Body of pancreas (tissue), 4 donors: ENCODE data around the gene TMEM229A.

ENCODE experiments used
- POLR2A ChIP-seq, 3 donors: fragments of 450-650 bp; IDR thresholded peaks; one replicate each; pipeline ENCODE4 v1.6.1; 2016; ENCODE audit warnings: antibody characterized with exemption in 3 of 3, mild to moderate bottlenecking in 2 of 3
- TF ChIP-seq, protein P1 (sequence below), 7 experiments: fragments of 450-650 bp in 4 of 7; fragments of 200-600 bp in 3 of 7; sonication (generic) in 3 of 7; IDR thresholded peaks; one replicate each; pipeline ENCODE4 v1.5.1; 2016 to 2019; ENCODE audit warnings: antibody characterized with exemption in 7 of 7

DNA sequence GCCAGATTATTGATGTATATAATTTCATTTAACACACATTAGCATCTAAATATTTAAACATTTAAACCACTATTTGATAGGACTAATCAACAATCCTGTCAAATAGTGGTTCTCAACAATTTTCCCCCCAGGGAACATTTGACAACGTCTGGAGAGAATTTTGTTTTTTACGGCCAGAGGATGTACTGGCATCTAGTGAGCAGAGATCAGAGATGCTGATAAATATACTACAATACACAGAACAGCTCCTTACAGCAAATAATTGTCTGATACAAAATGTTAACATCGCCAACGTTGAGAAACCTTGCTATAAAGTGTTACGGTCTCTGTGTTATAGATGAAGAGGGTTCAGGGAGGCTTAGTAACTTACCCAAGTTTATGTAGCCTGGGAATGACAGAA, 25.0 kb upstream of the TMEM229A start:
- TF ChIP-seq, protein P1, sequence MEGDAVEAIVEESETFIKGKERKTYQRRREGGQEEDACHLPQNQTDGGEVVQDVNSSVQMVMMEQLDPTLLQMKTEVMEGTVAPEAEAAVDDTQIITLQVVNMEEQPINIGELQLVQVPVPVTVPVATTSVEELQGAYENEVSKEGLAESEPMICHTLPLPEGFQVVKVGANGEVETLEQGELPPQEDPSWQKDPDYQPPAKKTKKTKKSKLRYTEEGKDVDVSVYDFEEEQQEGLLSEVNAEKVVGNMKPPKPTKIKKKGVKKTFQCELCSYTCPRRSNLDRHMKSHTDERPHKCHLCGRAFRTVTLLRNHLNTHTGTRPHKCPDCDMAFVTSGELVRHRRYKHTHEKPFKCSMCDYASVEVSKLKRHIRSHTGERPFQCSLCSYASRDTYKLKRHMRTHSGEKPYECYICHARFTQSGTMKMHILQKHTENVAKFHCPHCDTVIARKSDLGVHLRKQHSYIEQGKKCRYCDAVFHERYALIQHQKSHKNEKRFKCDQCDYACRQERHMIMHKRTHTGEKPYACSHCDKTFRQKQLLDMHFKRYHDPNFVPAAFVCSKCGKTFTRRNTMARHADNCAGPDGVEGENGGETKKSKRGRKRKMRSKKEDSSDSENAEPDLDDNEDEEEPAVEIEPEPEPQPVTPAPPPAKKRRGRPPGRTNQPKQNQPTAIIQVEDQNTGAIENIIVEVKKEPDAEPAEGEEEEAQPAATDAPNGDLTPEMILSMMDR (IDR thresholded peaks at IDR 0.05): no peak
- no peak for TF ChIP-seq POLR2A (IDR thresholded peaks at IDR 0.05)
